ENCODE results near the gene OGFR. TPM values are rescaled to one million over a fixed set of nuclear protein-coding genes. Genes with fewer than 3 reads are reported as not detected.

OGFR gene
- total RNA-seq, 3 donors from 2014 or later = 39.3 to 63.1 (median 48.5) TPM

DNA sequence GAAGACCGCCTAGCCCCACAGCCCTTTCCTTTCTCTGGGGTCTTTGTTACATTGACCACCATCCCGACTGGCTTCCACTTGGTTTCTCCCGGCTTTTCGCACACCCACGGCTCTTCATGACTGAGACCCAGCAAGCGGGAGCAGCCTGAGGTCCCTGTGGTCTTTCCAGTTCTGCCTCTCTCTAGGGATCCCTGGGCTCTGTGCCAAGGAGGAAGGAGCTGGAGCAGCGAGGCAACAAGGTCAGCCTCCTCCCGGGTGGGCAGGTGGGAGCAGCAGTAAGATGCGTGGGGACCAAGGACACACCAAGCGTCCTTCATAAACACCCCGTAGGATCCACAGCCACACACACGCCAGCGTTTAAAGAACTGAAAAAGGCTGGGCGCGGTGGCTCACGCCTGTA lies 37.9 kb upstream of the OGFR start:
- Histone ChIP-seq H3K4me3 (no peak overlapping the region), H3K36me3 (ENCODE audit: low read depth) (no peaks in the 10 kb centered on the region), H3K9me3 (no peaks in the 10 kb centered on the region), H3K4me1 (ENCODE audit: low read depth) (no peaks in the 10 kb centered on the region)
- intact Hi-C loops (cut with DNase I, micrococcal nuclease) = no loop called here
- DNase-seq = peak; percentile 43 to 67 (median 49)
- no peak for TF ChIP-seq CTCF (IDR thresholded peaks at IDR 0.05)
- peak; percentile 33 for ATAC-seq

- no peak overlapping the region for H3K4me3 ChIP-seq
- no peak for ATAC-seq
These were observed 36.4 kb upstream of the OGFR start for GRCh38 chr20:62768234-62768546.

GRCh38 chr20:62768551-62769287 lies 35.9 kb upstream of the OGFR start:
- no peaks in the 10 kb centered on the region for H3K4me1 ChIP-seq (ENCODE audit: low read depth)
- H3K9me3 ChIP-seq = no peaks in the 10 kb centered on the region
- no peak for TF ChIP-seq CTCF (IDR thresholded peaks at IDR 0.05)
- DNase-seq (peak; percentile 31 to 41 (median 39)), ATAC-seq (peak; percentile 60)
- no peaks in the 10 kb centered on the region for H3K36me3 ChIP-seq (ENCODE audit: low read depth)
- intact Hi-C loops (cut with DNase I, micrococcal nuclease) = no loop called here
- H3K4me3 ChIP-seq = no peak overlapping the region

More at GRCh38 chr20:62768234-62768546, 36.4 kb upstream of the OGFR start:
- no peaks in the 10 kb centered on the region for H3K4me1 ChIP-seq (ENCODE audit: low read depth)
- no peak for TF ChIP-seq CTCF (IDR thresholded peaks at IDR 0.05)
- intact Hi-C loops (cut with DNase I, micrococcal nuclease) = no loop called here
- peak in 1 of 3 donors; percentile 15 for DNase-seq
- no peaks in the 10 kb centered on the region for H3K36me3 ChIP-seq (ENCODE audit: low read depth)
- no peaks in the 10 kb centered on the region for H3K9me3 ChIP-seq

- ATAC-seq = no peak
These were observed 35.1 kb upstream of the OGFR start for GRCh38 chr20:62769346-62770071.

More at GRCh38 chr20:62769346-62770071, 35.1 kb upstream of the OGFR start:
- DNase-seq = peak in 2 of 3 donors; percentile 12 to 34
- no peak overlapping the region for H3K4me3 ChIP-seq
- TF ChIP-seq CTCF (IDR thresholded peaks at IDR 0.05) = no peak
- H3K9me3 ChIP-seq = no peaks in the 10 kb centered on the region
- intact Hi-C loops (cut with DNase I, micrococcal nuclease) = no loop called here
- H3K36me3 ChIP-seq (ENCODE audit: low read depth) = no peaks in the 10 kb centered on the region
- no peaks in the 10 kb centered on the region for H3K4me1 ChIP-seq (ENCODE audit: low read depth)
